Activated naive CD4-positive, alpha-beta T cell treated with anti-CD3 and anti-CD28 coated beads, Interleukin-2, amount 50 U/mL, for 24 hours (primary cell): ENCODE measurements around the gene BICD2.

ENCODE experiments used
- H3K27ac Mint-ChIP-seq: one replicate; pipeline ENCODE4 v1.8.0; 2021; ENCODE audit warnings: mild to moderate bottlenecking, mixed read lengths
- H3K27me3 Mint-ChIP-seq: one replicate; pipeline ENCODE4 v1.8.0; 2021; ENCODE audit warnings: mixed read lengths
- H3K36me3 Mint-ChIP-seq: one replicate; pipeline ENCODE4 v1.8.0; 2021; ENCODE audit warnings: mixed read lengths
- H3K4me1 Mint-ChIP-seq: one replicate; pipeline ENCODE4 v1.8.0; 2021; ENCODE audit warnings: mixed read lengths
- H3K4me3 Mint-ChIP-seq: one replicate; pipeline ENCODE4 v1.8.0; 2021; ENCODE audit warnings: mild to moderate bottlenecking, mixed read lengths
- H3K9me3 Mint-ChIP-seq: one replicate; pipeline ENCODE4 v1.8.0; 2021; ENCODE audit warnings: mixed read lengths

Gene BICD2

DNA sequence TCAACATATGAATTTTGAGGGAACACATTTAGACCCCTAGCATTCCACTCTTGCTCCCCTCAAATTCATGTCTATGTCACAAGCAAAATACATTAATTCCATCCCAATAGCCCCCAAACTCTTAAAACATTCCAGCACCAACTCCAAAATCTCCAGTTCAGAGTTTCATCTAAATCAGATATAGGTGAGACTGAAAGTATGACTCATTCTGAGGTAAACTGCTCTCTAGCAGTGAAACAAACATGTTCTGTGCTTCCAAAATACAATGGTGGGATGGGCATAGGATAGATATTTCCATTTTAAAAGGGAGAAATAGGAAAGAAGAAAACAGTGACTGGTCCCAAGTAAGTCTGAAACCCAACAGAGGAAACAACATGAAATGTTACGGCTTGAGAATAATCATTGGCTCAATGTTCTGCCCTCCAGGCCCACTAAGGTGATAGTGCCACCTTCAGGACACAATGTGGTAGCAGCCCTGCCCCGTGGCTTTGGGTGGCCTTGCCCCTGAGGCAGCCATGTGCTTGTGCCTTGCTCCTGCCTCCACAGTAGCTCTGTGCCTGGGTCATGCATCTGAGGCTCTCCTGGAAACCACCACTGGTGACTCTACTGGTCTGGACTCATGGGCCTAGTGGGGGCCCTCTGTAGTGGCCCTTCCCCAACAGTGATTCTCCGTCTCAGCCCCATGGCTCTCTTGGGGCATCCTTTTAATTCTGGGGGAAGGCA is 58.3 kb downstream of the BICD2 start:
- H3K27me3 Mint-ChIP-seq: no peaks in the 10 kb centered on the region

DNA sequence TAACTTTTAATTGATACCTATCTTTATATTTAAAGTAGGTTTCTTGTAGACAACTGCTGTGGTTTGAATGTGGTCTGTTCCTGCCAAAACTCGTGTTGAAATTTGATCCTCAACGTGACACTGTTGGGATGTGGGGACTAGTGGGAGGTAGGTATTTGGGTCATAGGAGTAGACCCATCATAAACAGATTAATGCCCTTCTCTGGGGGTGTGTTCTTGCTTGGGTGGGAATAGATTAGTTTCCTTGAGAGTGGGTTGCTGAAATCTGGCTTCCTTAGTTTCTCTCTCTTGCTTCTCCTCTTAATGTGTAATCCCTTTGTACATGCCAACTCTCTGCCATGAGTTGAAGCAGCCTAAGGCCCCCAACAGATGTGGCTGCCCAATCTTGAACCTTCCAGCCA is 60.1 kb downstream of the BICD2 start:
- H3K4me1 Mint-ChIP-seq: peaks cover 10% of the 10 kb centered on the region
- H3K27ac Mint-ChIP-seq: no peak overlapping the region
- no peaks in the 10 kb centered on the region for H3K9me3 Mint-ChIP-seq
- H3K27me3 Mint-ChIP-seq: no peaks in the 10 kb centered on the region
- H3K4me3 Mint-ChIP-seq: no peak overlapping the region
- H3K36me3 Mint-ChIP-seq: peaks cover 12% of the 10 kb centered on the region

More for the DNA sequence above, 58.3 kb downstream of the BICD2 start:
- H3K36me3 Mint-ChIP-seq: peaks cover 16% of the 10 kb centered on the region
- no peaks in the 10 kb centered on the region for H3K9me3 Mint-ChIP-seq
- no peak overlapping the region for H3K4me3 Mint-ChIP-seq
- H3K4me1 Mint-ChIP-seq: peaks cover 15% of the 10 kb centered on the region
- no peak overlapping the region for H3K27ac Mint-ChIP-seq

DNA sequence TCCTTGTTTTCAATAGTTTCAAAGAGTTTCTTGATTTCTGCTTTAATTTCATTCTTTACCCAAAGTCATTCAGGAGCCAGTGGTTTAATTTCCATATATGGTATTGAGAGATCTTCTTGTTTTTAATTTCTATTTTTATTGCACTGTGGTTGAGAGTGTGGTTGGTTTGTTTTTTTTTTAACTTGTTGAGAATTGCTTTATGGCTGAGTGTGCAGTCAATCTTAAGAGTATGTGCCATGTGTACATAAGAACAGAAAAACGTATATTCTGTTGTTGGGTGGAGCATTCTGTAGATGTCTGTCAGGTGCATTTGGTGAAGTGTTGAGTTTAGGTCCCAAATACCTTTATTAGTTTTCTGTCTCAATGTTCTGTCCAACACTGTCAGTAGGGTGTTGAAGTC is 68.0 kb downstream of the BICD2 start:
- Mint-ChIP-seq H3K4me1 (peaks cover 8% of the 10 kb centered on the region), H3K36me3 (peaks cover 21% of the 10 kb centered on the region), H3K9me3 (peaks cover 22% of the 10 kb centered on the region), H3K4me3 (no peak overlapping the region), H3K27ac (no peak overlapping the region), H3K27me3 (peaks cover 3% of the 10 kb centered on the region)

DNA sequence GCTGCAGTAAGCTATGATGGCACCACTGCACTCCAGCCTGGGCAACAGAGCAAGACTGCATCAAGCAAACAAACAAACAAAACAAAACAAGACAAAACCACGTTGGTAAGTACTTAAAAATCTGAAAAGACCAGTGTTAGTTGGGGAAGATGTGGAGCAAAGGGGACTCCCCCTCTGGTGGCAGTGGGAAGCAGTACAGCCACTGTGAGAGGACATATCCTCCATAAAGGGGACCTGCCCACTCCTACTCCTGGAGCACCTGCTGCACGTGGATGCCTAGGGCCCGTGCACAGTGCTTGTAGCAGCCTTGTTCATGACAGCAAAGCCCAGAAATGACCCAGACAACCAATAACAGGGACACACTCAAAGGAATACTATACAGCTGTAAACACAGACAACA is 77.7 kb downstream of the BICD2 start:
- Mint-ChIP-seq H3K27me3 (no peaks in the 10 kb centered on the region), H3K9me3 (peaks cover 11% of the 10 kb centered on the region), H3K36me3 (no peaks in the 10 kb centered on the region), H3K4me1 (no peaks in the 10 kb centered on the region), H3K27ac (no peak overlapping the region), H3K4me3 (no peak overlapping the region)

DNA sequence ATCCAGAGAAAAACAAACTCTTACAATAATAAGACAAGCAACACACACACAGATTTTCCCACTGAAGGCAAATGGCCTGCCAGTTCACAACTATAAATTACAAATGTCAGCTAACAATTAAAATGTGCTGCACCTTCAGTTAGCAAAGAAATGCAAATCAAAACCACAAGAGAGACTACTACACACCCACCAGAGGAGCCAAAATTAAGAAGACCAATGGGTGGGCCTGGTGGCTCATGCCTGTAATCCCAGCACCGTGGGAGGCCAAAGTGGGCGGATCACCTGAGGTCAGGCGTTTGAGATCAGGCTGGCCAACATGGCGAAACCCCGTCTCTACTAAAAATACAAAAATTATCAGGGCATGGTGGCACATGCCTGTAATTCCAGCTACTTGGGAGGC is 79.6 kb downstream of the BICD2 start:
- H3K4me1 Mint-ChIP-seq: no peaks in the 10 kb centered on the region
- H3K9me3 Mint-ChIP-seq: peaks cover 3% of the 10 kb centered on the region
- no peak overlapping the region for H3K4me3 Mint-ChIP-seq
- no peaks in the 10 kb centered on the region for H3K36me3 Mint-ChIP-seq
- H3K27ac Mint-ChIP-seq: no peak overlapping the region
- H3K27me3 Mint-ChIP-seq: no peaks in the 10 kb centered on the region

DNA sequence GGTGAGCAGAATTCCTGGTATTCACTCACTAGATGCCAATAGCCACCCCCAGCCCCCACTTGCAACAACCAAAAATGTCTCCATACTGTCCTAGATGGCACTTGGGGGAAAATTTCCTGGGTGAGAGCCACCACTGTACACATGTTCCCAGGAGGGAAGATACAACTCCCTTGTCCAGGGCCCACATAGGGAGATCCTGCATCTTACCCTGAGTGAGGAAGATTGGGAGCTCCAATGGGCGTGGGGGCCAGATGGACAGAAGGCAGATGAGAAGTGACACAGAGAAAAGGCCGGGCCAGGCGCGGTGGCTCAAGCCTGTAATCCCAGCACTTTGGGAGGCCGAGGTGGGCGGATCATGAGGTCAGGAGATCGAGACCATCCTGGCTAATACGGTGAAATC is 82.4 kb downstream of the BICD2 start:
- Mint-ChIP-seq H3K27me3 (no peaks in the 10 kb centered on the region), H3K9me3 (no peaks in the 10 kb centered on the region), H3K36me3 (no peaks in the 10 kb centered on the region), H3K4me3 (no peak overlapping the region), H3K27ac (no peak overlapping the region), H3K4me1 (no peaks in the 10 kb centered on the region)

DNA sequence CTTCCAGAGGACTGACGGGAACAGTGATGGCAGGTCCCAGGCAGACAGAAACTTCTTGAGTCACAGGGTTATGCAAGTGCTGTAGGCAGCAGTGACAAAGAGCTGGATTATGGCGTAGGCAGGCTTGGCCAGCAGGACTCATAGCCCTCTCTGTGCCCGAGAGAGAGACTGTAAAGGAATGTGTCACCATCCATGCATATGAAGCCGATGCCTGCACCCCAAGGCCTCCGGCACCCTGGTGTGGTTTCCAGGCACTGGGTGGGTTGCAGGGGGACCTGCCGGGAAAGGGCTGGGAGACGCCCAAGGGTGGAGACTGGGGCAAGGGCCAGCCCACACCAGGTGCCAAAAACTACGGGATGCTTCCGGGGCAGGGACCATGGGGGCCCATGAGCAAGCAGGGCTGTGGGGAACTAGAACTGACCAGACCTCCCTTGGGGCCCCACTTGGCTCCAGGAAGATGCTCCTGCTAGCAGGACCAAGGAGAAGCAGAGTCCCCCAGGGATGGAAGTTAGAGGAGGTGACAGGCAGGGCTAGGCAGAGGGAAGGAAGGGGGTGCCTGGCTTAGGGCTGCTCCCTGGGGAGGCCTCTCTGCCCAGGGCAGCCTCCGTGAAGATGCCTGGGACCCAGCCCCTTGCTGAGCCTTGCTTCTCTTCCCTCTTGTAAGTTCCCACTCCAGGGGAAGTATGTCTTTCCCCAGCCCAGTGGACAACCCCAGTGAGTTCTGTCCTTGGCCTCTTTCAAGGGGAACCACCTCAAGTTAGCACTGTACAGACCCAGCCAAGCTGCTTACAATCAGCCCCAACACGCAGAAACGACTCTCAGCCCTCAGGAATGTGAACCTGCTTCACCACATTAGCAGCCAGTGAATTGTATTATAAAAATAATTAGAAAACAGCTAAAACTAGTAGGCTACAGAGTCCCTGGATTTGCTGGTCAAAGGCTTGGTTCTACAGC is 84.2 kb downstream of the BICD2 start:
- Mint-ChIP-seq H3K4me1 (peaks cover 4% of the 10 kb centered on the region), H3K27ac (no peak overlapping the region), H3K27me3 (no peaks in the 10 kb centered on the region), H3K36me3 (no peaks in the 10 kb centered on the region), H3K9me3 (no peaks in the 10 kb centered on the region), H3K4me3 (no peak overlapping the region)

DNA sequence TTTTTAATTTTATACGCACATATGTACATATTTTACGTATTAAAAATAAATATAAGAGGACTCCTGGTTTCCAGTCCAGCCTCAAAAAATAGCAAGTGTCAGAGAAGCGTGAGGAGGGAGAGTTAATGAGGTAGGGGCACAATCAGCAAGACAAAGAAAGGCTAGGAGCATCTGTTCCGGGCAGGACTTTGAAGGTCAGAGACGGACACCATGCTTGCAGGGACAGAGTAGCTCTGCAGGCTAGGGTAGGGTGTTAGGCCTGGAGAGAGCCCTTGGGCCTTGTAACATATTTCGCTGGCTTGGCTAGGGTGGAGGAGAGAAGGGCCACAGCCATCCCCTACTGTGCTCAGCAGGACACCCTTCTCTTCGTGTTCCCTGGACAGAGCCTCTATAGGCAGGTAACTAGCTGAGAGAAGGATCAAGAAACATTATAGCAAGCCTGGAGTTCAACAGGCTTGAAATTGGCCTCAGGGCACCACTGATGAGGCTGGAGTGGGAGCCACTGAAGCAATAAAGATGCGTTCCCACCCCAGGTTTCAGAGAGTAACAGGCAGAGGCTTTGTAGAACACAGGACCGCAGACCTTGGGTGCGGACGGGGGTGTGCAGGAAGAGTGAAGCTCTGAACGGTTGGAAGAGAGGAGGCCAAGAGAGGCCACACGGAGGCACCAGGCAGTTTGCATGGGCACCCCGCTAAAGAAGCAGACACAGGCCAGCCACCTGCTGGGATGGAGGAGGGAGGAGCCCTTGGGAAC is 85.0 kb downstream of the BICD2 start:
- no peak overlapping the region for H3K27ac Mint-ChIP-seq
- peaks cover 4% of the 10 kb centered on the region for H3K4me1 Mint-ChIP-seq
- no peak overlapping the region for H3K4me3 Mint-ChIP-seq
- no peaks in the 10 kb centered on the region for H3K27me3 Mint-ChIP-seq
- H3K36me3 Mint-ChIP-seq: no peaks in the 10 kb centered on the region
- H3K9me3 Mint-ChIP-seq: no peaks in the 10 kb centered on the region

DNA sequence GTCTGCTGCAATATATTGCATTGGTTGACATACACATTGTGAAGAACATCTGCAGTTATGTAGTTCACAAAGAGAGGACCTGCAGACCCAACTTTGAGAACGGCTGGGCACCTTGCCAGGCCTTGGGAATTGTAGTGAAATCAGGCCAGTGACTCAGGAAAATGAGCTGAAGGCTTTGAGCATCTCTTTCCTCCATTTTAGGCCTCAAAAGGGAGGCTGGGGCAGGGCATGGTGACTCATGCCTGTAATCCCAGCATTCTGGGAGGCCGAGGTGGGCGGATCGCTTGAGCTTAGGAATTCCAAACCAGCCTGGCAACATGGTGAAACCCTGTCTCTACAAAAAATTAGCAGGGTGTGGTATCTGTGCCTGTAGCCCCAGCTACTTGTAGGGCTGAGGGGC is 93.3 kb downstream of the BICD2 start:
- H3K36me3 Mint-ChIP-seq: no peaks in the 10 kb centered on the region
- peaks cover 23% of the 10 kb centered on the region for H3K4me1 Mint-ChIP-seq
- no peaks in the 10 kb centered on the region for H3K27me3 Mint-ChIP-seq
- H3K27ac Mint-ChIP-seq: no peak overlapping the region
- no peaks in the 10 kb centered on the region for H3K9me3 Mint-ChIP-seq
- H3K4me3 Mint-ChIP-seq: peak overlapping the region; percentile 95

DNA sequence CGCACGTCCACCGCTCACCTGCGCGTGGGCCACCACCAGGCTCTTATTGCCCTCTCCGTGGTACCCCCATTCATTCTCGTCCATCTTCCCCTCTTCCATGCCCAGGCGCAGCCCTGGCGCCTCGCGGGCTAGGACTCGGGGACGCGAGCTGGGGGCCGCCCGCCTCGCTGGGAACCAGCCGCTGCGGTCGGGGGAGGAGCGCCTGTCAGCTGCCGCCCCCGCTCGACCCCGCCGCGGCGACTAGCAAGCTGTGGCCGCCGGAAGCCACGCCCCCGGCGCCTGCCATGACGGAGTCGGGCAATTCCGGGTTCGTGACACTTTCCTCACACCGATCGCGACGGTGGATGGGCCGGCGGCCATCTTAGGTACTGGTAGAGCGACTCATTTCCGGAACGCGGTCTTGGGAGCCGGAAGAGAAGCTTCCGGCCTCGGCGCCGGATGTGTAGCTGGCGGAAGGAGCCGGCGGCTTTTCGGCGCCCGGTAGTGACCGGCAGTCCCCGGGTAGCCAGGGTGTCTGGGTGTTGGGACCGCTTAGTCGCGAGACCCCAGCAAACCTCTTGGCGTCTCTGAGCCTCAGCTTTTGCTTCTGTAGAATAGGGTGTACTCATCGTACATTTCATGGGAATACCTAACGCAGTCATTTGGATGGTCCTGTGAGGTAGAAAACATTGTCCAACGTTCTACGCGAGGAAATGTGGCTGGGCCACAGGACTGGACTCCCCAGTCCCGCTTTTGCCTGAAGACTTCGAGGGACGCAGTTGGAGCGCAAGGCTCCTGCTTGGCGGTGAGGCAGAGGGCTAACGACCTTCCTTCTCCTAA is 94.5 kb downstream of the BICD2 start, which contains the start of gene IPPK:
Gene IPPK (minus strand): TSS at position 242 of the 819 bp plus-strand sequence. CDS start 143 bp downstream, at position 99.
- Mint-ChIP-seq H3K36me3 (no peaks in the 10 kb centered on the region), H3K27me3 (no peaks in the 10 kb centered on the region), H3K27ac (peak within 1 kb of the TSS; percentile 74), H3K4me3 (peak within 1 kb of the TSS; percentile 95), H3K9me3 (no peaks in the 10 kb centered on the region), H3K4me1 (peaks cover 33% of the 10 kb centered on the region)

DNA sequence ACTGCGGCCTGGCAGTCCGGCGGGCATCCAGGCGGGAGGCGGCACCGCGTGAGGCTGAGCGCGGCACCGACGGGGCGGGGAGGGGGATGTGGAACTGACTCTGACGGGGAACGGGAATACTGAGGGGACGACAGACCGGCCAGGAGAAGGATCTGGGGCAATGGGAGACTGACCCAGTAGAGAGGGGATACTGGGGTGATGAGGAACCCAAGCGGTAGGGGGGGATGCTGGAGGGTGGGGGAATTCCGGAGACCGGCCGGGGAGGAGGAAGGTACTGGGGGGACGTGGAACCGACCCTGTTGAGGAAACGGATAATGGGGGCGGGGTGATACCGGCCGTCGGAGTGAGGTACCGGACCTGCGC is 95.1 kb downstream of the BICD2 start:
- Mint-ChIP-seq H3K9me3 (no peaks in the 10 kb centered on the region), H3K27me3 (no peaks in the 10 kb centered on the region), H3K27ac (peak overlapping the region; percentile 74), H3K36me3 (no peaks in the 10 kb centered on the region), H3K4me3 (peak overlapping the region; percentile 95), H3K4me1 (peaks cover 39% of the 10 kb centered on the region)

DNA sequence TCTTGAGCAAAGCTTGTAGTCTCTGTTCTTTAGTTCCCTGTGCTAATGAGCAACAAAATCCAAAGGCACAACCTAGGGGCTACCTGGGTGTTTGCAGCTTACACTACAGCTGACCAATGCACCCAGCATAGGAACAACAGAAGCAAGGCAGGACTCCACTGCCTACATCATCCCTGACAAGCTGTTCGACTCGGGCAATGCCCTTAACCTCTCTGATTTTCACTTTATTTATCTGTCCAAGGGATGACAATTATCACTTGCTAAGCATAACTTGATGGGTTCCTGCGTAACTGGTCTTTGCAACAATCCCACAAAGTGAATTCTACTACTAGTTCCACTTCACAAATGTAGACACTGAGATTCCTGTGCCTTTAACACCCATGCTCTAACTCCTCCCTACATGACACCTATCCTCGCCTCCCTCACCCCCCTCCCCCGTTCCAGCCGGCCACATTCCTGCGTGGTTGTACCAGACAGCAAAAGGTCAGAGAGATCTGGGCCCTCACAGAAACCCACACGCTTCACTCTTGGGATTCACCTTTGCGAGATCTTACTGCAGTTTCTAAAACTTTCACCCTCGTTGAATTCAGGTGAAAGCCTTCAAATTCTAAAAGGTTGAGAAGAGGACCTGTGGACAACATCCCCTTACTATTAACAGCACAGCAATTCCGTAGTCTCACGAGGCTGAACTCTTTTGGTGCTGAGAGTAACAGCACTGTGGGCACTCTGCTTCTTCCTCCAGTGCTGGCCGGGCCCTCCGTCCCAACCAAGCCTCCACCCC is 95.7 kb downstream of the BICD2 start:
- peaks cover 44% of the 10 kb centered on the region for H3K4me1 Mint-ChIP-seq
- no peaks in the 10 kb centered on the region for H3K9me3 Mint-ChIP-seq
- peak overlapping the region; percentile 95 for H3K4me3 Mint-ChIP-seq
- peak overlapping the region; percentile 74 for H3K27ac Mint-ChIP-seq
- H3K27me3 Mint-ChIP-seq: no peaks in the 10 kb centered on the region
- no peaks in the 10 kb centered on the region for H3K36me3 Mint-ChIP-seq

DNA sequence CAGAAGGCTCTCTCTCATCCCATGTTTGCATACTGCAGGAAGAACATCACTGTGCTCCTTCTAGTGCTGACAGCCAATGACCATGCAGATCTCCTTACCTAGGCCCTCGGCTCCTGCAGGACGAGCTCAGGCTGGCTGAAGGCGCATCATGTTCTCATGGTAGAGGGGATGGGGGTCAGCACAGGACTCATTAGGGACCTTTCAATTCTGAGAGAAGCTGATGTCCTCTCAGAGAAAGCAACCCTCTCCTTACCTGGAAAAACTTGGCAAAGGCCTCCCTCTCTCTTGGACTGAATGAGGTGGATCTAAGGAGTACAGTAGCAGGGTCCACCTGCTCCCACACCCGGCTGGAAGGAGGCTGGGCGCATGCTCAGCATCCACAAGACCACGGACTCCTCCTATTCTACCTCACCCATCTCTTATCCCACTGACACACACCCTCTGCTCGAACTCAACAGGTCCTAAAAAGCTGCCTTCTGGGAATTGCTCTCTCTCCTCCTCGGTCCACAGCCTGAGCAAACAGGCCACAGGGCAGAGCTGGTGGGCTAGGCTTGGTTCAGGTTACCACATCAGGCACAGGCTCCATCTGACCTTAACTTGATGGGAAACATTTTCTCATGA is 97.6 kb downstream of the BICD2 start:
- no peak overlapping the region for H3K27ac Mint-ChIP-seq
- peaks cover 54% of the 10 kb centered on the region for H3K4me1 Mint-ChIP-seq
- H3K9me3 Mint-ChIP-seq: no peaks in the 10 kb centered on the region
- peak overlapping the region; percentile 11 for H3K4me3 Mint-ChIP-seq
- no peaks in the 10 kb centered on the region for H3K36me3 Mint-ChIP-seq
- H3K27me3 Mint-ChIP-seq: no peaks in the 10 kb centered on the region

DNA sequence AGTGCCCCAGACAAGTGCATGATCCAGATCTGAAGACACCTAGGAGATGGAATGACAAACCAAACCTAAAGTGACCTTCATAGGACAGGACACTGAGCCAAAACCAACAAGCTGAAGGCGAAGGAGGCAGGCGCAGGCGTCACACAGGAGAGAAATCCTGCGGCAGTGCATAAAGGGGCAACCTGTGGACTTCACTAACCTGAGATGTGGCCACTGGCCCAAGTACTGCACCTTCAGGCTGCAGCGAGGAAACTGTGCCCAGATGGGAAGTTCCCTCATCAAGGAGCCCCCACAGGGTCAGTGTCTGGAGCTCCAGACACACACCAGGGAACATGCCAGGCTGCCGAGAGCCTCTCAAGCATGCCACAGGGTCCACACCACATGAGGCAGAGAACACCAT is 98.4 kb downstream of the BICD2 start:
- Mint-ChIP-seq H3K9me3 (no peaks in the 10 kb centered on the region), H3K36me3 (peaks cover 2% of the 10 kb centered on the region), H3K27me3 (no peaks in the 10 kb centered on the region), H3K27ac (no peak overlapping the region), H3K4me1 (peaks cover 59% of the 10 kb centered on the region), H3K4me3 (no peak overlapping the region)
